HG03460 (cell line): ENCODE results near the gene COL18A1.
"Not testable (repeated sequence)": the region's sequence is repeated elsewhere in the genome, so short reads cannot be mapped to it uniquely, and the experiment has no call there.

Source experiments
- ATAC-seq: cut with Tn5 transposase; IDR thresholded peaks from one replicate; pipeline ENCODE4 v1.9.1; 2021; ENCODE audit not compliant: unreplicated experiment

COL18A1 gene

GRCh38 chr21:45367402-45368351 is 37.3 kb upstream of the COL18A1 start:
- no peak for ATAC-seq

DNA sequence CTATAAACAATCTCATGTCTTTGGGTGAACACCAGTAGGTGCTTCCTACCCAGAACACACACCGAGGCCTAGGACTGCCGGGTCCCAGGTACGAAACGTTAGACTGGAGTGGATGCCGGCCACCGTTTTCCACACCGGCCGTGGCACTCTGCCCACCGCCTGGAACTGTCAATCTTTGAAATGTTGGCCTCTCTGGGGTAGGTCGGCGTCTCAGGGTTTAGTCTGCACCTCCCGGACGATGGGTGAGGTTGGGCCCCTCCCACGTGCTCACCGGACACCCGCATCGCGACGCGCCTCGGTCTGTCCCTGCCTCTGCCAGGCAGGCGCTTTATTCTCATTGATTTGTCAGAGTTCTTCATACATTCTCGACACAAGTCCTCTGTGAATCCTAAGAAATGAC is 35.9 kb upstream of the COL18A1 start:
- ATAC-seq, result not testable (repeated sequence)

GRCh38 chr21:45370575-45370974 is 34.4 kb upstream of the COL18A1 start:
- ATAC-seq, result no peak

- ATAC-seq, result no peak
These were observed 33.9 kb upstream of the COL18A1 start for GRCh38 chr21:45371081-45371480.

DNA sequence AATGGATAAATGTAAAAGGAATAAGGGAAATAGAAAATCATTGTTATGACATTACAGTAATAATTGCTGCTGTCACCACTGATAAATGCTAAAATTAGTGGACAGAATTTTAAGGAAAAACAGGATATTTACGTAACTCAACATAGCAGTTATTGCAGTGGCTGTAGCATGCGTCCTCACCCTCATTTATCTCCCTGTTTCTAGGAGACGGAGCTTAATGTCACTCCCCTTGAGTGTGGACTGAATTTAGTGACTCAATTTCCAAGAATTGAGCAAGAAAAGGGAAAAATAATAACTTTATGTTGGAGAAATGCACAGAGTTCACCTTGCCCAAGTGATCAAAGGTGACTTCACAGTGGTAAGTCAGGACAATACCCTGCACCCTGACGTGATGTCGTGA is 33.3 kb upstream of the COL18A1 start:
- ATAC-seq, result no peak

DNA sequence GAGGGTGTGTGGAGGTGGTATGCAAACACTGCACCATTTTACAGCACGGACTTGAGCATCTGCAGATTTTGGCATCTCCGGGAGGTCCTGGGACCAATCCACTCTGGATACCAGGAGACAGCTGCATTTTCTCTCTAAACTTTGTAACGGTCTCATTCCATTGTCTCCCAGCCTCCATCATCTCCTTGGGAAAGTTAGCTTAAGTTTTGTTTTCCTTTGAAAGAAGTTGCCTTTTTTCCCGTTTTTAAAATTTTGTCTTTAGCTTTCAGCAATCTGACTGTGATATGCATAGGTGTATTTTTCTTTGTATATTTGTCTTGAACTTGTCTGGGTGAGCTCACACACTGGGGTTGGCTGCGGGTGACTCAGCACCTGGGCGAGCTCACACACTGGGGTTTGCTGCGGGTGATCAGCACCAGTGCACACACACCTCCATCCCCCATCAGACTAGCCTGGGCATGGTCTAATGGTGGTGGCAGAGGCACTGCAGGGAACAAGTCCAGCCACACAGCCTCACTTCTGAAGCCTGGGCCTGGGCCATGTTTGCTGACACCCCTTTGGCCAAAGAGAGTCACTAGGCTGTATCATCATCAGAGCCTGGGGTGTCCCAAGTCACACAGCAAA is 32.1 kb upstream of the COL18A1 start:
- ATAC-seq, result no peak

- ATAC-seq, result no peak
These were observed 30.8 kb upstream of the COL18A1 start for GRCh38 chr21:45373991-45374816.

GRCh38 chr21:45374826-45375455 is 30.0 kb upstream of the COL18A1 start:
- no peak for ATAC-seq

DNA sequence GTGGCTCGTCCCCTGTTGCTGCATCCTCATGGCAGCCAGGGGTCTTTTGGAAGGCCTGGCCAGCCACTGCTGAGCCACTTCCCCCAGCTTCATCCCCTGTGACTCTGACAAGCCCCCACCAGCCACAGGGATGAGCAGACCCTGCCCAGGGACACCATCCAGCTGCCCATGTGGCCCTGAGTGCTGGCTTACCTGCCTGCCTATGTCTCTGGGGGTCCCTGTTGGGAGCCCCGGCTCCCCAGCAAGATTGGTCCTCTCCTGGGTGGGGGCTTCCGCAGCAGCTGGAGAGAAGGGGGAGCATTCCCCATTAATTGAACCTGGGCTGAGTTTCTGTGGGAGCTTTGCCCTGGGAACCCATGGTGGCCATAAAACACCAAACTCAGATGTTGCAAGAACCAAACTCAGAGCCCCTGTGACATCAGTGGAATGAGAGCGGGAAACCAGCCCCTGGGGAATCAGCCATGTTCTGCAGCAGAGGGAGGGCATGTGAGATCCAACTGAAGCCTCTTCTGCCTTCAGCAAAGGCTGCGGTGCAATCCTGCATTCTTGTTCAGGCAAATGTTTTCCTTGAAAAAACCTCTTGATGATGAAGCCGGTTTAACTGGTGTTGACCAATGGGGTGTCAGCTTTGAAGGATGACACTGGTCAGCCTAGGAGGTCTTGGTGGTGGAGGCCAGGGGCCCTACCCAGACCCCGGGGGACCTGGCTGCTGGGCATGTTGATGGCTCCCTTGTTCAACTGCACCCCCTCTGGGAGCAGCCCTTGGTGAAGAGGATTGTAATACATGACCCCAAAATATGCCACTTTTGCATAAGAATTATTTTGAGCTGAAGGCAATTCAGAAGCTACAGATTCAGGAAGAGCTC is 28.3 kb upstream of the COL18A1 start:
- ATAC-seq, result no peak

- no peak for ATAC-seq
These were observed 27.6 kb upstream of the COL18A1 start for GRCh38 chr21:45377325-45377709.

DNA sequence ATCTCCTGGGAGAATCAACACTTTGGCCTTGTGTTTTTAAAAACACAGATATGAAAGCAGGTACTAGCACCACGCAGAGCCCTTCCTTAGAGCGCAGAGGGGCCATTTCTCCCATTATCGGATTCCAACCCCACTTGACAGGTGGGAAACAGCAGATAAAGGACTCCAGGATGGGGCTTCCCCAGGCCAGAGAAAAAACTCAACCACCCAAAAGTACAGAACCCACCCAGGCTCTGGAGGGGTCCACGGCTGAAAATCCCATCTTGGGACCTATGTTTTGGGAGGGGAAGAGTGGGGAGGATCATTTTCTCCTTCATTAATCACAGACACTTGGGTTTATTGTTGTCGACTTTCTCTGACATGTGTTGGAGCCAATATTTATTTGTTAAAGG is 27.1 kb upstream of the COL18A1 start:
- no peak for ATAC-seq

- no peak for ATAC-seq
These were observed 26.6 kb upstream of the COL18A1 start for GRCh38 chr21:45378258-45378966.

- ATAC-seq, result no peak
These were observed 25.6 kb upstream of the COL18A1 start for GRCh38 chr21:45379171-45379900.

DNA sequence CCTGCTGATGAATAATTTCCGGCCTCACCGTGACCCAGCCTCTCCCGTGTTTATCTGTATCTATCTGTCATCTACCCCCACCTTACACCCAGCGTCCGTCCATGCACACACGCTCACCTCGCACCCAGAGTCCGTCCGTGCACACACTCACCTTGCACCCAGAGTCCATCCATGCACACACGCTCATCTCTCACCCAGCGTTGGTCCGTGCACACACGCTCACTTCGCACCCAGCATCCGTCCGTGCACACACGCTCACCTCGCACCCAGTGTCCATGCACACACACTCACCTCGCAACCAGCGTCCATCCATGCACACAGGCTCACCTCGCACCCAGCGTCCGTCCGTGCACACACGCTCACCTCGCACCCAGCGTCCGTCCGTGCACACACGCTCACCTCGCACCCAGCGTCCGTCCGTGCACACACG is 25.0 kb upstream of the COL18A1 start:
- no peak for ATAC-seq

- no peak for ATAC-seq
These were observed 24.4 kb upstream of the COL18A1 start for GRCh38 chr21:45380566-45380965.

GRCh38 chr21:45381036-45381787 is 23.8 kb upstream of the COL18A1 start:
- ATAC-seq, result no peak

DNA sequence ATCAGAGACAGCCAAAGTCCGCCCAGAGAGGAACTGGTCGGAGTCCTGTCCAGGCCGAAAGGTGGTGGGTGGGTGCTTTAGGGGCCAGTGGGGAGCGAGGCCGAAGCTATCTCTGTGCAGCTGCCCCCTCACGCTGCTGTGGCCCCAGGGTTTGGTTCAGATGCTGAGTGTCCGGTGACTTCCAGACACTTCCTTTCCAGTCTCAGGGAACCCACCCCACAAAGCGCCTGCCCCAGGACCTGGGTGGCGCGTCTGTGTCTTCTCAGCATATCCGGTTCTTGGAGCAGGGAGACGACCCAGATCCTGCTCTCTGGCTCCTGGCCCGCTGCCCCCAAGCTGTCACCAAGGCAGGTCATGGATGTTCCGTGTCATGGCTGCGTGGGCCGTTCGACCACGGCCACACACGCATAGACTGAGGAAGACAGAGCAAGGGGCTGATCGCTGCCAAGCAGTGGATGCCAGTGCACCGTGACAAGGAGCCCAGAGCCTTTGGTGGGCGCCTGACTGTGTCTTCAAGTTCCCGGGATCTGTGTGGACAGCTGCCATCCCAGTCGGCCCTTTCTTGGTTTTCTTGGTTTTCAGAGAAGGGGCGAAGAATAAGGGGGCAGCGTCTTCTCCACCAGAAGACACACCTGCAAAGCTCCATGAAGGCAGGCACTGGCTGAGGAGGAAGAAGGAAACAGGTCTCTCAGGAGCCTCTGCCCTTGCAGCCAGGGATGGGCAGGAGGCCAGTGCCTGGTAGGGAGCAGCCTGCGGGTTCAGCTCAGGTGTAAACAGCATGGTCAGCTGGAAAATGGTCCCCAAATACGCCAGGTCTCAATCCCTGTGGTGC is 22.9 kb upstream of the COL18A1 start:
- ATAC-seq, result no peak
